ENCODE measurements around the gene ULK2.

- no peak for TF ChIP-seq CTCF (IDR thresholded peaks at IDR 0.05)
- TF ChIP-seq EP300 (IDR thresholded peaks at IDR 0.05; ENCODE audit: low read depth): no peak
- no peak for TF ChIP-seq POLR2A (IDR thresholded peaks at IDR 0.05)
These were observed at the start of gene ULK2 for GRCh38 chr17:19867329-19868078.
